Measurements from ENCODE around the gene FFAR3.

DNA sequence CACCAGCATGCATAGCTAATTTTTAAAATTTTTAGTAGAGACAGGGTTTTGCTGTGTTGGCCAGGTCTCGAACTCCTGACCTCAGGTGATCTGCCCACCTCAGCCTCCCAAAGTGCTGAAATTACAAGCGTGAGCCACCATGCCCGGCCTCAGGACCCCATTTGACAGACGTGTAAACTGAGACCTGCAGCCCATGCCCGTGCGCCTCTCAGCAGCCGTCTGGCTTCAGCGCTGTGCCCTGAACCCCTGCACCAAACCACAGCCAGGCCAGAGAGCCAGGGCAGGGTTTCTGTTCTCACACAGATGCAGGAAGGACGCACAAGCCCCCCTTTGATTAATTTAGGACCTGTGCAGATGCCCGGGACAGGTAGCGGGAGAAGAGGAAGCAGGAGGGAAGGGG lies 17.8 kb upstream of the FFAR3 start:
- TF ChIP-seq CTCF (IDR thresholded peaks at IDR 0.05; ENCODE audit: low read depth, low read length): no peak
- no peak for TF ChIP-seq POLR2A (IDR thresholded peaks at IDR 0.05; ENCODE audit: extremely low read depth, insufficient read length)
